Stimulated activated CD4-positive, alpha-beta T cell treated with anti-CD3 and anti-CD28 coated beads, Interleukin-4, amount 100 ng/mL, for 48 hours (primary cell): Measurements from ENCODE around the gene ANO4.

ENCODE experiments used
- DNase-seq, 2 donors: peaks; one replicate each; pipeline ENCODE4 v3.0.0-alpha.2; 2020; ENCODE audit warnings: low read depth in 2 of 2

ANO4 gene

GRCh38 chr12:100951756-100952155 lies 157.2 kb downstream of the ANO4 start:
- DNase-seq: no peak

GRCh38 chr12:100953217-100953616 lies 158.6 kb downstream of the ANO4 start:
- no peak for DNase-seq

GRCh38 chr12:100953677-100954076 lies 159.1 kb downstream of the ANO4 start:
- no peak for DNase-seq

GRCh38 chr12:100954118-100954517 lies 159.5 kb downstream of the ANO4 start:
- DNase-seq: no peak

GRCh38 chr12:100955139-100955538 lies 160.6 kb downstream of the ANO4 start:
- DNase-seq: no peak

GRCh38 chr12:100956311-100956852 lies 161.8 kb downstream of the ANO4 start:
- no peak for DNase-seq

GRCh38 chr12:100959481-100959880 lies 164.9 kb downstream of the ANO4 start:
- DNase-seq: no peak

- no peak for DNase-seq
These were observed 167.6 kb downstream of the ANO4 start for GRCh38 chr12:100962086-100962712.

- DNase-seq: no peak
These were observed 168.8 kb downstream of the ANO4 start for GRCh38 chr12:100963381-100963780.

GRCh38 chr12:100964028-100964427 lies 169.5 kb downstream of the ANO4 start:
- DNase-seq: no peak

- no peak for DNase-seq
These were observed 172.6 kb downstream of the ANO4 start for GRCh38 chr12:100967189-100967588.

GRCh38 chr12:100970894-100971293 lies 176.3 kb downstream of the ANO4 start:
- DNase-seq: no peak

GRCh38 chr12:100972121-100972520 lies 177.5 kb downstream of the ANO4 start:
- no peak for DNase-seq

GRCh38 chr12:100974341-100974740 lies 179.8 kb downstream of the ANO4 start:
- DNase-seq: no peak

- DNase-seq: no peak
These were observed 180.2 kb downstream of the ANO4 start for GRCh38 chr12:100974747-100975146.

GRCh38 chr12:100976735-100977134 lies 182.2 kb downstream of the ANO4 start:
- no peak for DNase-seq

- DNase-seq: no peak
These were observed 186.3 kb downstream of the ANO4 start for GRCh38 chr12:100980856-100981255.

GRCh38 chr12:100982511-100983183 lies 188.1 kb downstream of the ANO4 start:
- no peak for DNase-seq

- DNase-seq: no peak
These were observed 190.2 kb downstream of the ANO4 start for GRCh38 chr12:100984796-100985195.

GRCh38 chr12:100986595-100987547 lies 192.3 kb downstream of the ANO4 start:
- no peak for DNase-seq

- no peak for DNase-seq
These were observed 193.3 kb downstream of the ANO4 start for GRCh38 chr12:100987552-100988521.
